B cell (primary cell): ENCODE measurements around the gene MYZAP.

Experiments used
- EZH2 ChIP-seq: IDR thresholded peaks from 2 replicates; pipeline ENCODE4 v1.6.1; 2012; ENCODE audit warnings: borderline replicate concordance, low read depth, mild to moderate bottlenecking, moderate library complexity, low read length; ENCODE audit not compliant: insufficient read depth, poor library complexity, severe bottlenecking
- TF ChIP-seq, protein P1 (sequence below): fragments of 200-600 bp; IDR thresholded peaks from one replicate; pipeline ENCODE4 v1.8.0; 2022; ENCODE audit warnings: antibody characterized with exemption, mild to moderate bottlenecking

DNA sequence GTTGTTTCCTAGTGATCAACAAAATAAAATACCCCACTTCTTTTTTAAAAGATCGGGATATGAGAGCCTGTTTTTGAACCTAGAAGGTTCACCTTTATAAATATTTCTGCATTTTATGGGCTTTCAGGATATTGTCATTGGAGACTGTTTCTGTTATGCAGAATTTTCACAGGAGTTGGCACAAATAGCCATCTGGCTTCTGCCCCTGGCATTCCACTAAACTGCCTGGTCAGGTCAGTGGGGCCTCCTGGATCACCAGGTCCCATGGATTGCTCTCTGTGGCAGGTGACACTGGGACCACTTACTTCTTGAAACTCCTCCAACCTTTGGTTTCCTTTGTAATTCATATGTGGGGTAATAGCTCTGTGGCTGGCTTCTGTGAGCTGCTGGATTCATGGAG is 89.3 kb downstream of the MYZAP start:
- TF ChIP-seq, protein P1, sequence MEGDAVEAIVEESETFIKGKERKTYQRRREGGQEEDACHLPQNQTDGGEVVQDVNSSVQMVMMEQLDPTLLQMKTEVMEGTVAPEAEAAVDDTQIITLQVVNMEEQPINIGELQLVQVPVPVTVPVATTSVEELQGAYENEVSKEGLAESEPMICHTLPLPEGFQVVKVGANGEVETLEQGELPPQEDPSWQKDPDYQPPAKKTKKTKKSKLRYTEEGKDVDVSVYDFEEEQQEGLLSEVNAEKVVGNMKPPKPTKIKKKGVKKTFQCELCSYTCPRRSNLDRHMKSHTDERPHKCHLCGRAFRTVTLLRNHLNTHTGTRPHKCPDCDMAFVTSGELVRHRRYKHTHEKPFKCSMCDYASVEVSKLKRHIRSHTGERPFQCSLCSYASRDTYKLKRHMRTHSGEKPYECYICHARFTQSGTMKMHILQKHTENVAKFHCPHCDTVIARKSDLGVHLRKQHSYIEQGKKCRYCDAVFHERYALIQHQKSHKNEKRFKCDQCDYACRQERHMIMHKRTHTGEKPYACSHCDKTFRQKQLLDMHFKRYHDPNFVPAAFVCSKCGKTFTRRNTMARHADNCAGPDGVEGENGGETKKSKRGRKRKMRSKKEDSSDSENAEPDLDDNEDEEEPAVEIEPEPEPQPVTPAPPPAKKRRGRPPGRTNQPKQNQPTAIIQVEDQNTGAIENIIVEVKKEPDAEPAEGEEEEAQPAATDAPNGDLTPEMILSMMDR = no peak
- TF ChIP-seq EZH2 = no peak
